Duodenal mucosa (tissue), 2 donors: Measurements from ENCODE around the gene VPS16.

Source experiments
- H3K27ac ChIP-seq: one replicate; pipeline ENCODE4 v1.7.0; 2013; ENCODE audit warnings: low read depth, low read length
- H3K27me3 ChIP-seq, 2 donors: one replicate each; pipeline ENCODE4 v1.7.0; 2013; ENCODE audit warnings: low read length in 2 of 2, control low read depth in 1 of 2; ENCODE audit not compliant: insufficient read depth in 2 of 2, control insufficient read depth in 1 of 2
- H3K36me3 ChIP-seq, 2 donors: one replicate each; pipeline ENCODE4 v1.7.0; 2013; ENCODE audit warnings: low read length in 2 of 2, control low read depth in 1 of 2; ENCODE audit not compliant: insufficient read depth in 2 of 2, control insufficient read depth in 1 of 2
- H3K4me1 ChIP-seq, 2 donors: one replicate each; pipeline ENCODE4 v1.7.0; 2013; ENCODE audit warnings: low read length in 2 of 2, control low read depth in 1 of 2; ENCODE audit not compliant: insufficient read depth in 2 of 2, control insufficient read depth in 1 of 2
- H3K4me3 ChIP-seq, 2 donors: one replicate each; pipeline ENCODE4 v1.7.0; 2013; ENCODE audit warnings: low read length in 2 of 2, low read depth in 1 of 2
- H3K9ac ChIP-seq, 2 donors: one replicate each; pipeline ENCODE4 v1.7.0; 2013; ENCODE audit warnings: low read length in 2 of 2, low read depth in 1 of 2
- H3K9me3 ChIP-seq, 2 donors: one replicate each; pipeline ENCODE4 v1.7.0; 2013; ENCODE audit warnings: low read length in 2 of 2, control low read depth in 1 of 2; ENCODE audit not compliant: control insufficient read depth in 1 of 2

VPS16 gene

GRCh38 chr20:2834401-2835110 lies 6.0 kb upstream of the VPS16 start:
- Histone ChIP-seq H3K9ac (no peak overlapping the region), H3K36me3 (peaks cover 0 to 3% of the 10 kb centered on the region in 2 donors), H3K9me3 (no peaks in the 10 kb centered on the region), H3K4me1 (peaks cover 3% of the 10 kb centered on the region in 2 donors), H3K27me3 (no peaks in the 10 kb centered on the region), H3K27ac (no peak overlapping the region), H3K4me3 (no peak overlapping the region)

GRCh38 chr20:2835331-2835796 lies 5.2 kb upstream of the VPS16 start:
- H3K36me3 ChIP-seq, result peaks cover 0 to 3% of the 10 kb centered on the region in 2 donors
- H3K9ac ChIP-seq, result no peak overlapping the region
- no peak overlapping the region for H3K4me3 ChIP-seq
- peaks cover 6 to 7% of the 10 kb centered on the region in 2 donors for H3K4me1 ChIP-seq
- H3K27ac ChIP-seq, result no peak overlapping the region
- no peaks in the 10 kb centered on the region for H3K9me3 ChIP-seq
- H3K27me3 ChIP-seq, result no peaks in the 10 kb centered on the region

GRCh38 chr20:2836035-2836434 lies 4.5 kb upstream of the VPS16 start:
- no peak overlapping the region for H3K27ac ChIP-seq

GRCh38 chr20:2837221-2837960 lies 3.2 kb upstream of the VPS16 start:
- Histone ChIP-seq H3K27ac (no peak overlapping the region), H3K27me3 (no peaks in the 10 kb centered on the region), H3K36me3 (peaks cover 0 to 3% of the 10 kb centered on the region in 2 donors), H3K4me3 (no peak overlapping the region), H3K4me1 (peaks cover 12 to 16% of the 10 kb centered on the region in 2 donors), H3K9me3 (no peaks in the 10 kb centered on the region), H3K9ac (no peak overlapping the region)

More at GRCh38 chr20:2836035-2836434, 4.5 kb upstream of the VPS16 start:
- Histone ChIP-seq H3K4me1 (peaks cover 6 to 7% of the 10 kb centered on the region in 2 donors), H3K4me3 (no peak overlapping the region), H3K36me3 (peaks cover 0 to 3% of the 10 kb centered on the region in 2 donors), H3K27me3 (no peaks in the 10 kb centered on the region), H3K9me3 (no peaks in the 10 kb centered on the region), H3K9ac (no peak overlapping the region)

GRCh38 chr20:2838170-2838797 lies 2.3 kb upstream of the VPS16 start:
- H3K4me3 ChIP-seq, result no peak overlapping the region
- H3K9ac ChIP-seq, result no peak overlapping the region
- H3K36me3 ChIP-seq, result peaks cover 0 to 3% of the 10 kb centered on the region in 2 donors
- H3K9me3 ChIP-seq, result no peaks in the 10 kb centered on the region
- H3K27me3 ChIP-seq, result no peaks in the 10 kb centered on the region
- H3K4me1 ChIP-seq, result peaks cover 12 to 16% of the 10 kb centered on the region in 2 donors
- no peak overlapping the region for H3K27ac ChIP-seq

- Histone ChIP-seq H3K27ac (no peak overlapping the region), H3K9me3 (no peaks in the 10 kb centered on the region), H3K4me1 (peaks cover 12 to 16% of the 10 kb centered on the region in 2 donors), H3K36me3 (peaks cover 0 to 3% of the 10 kb centered on the region in 2 donors), H3K9ac (no peak overlapping the region), H3K27me3 (no peaks in the 10 kb centered on the region), H3K4me3 (peak overlapping the region in 1 of 2 donors; percentile 91)
Measured at GRCh38 chr20:2838847-2839671, 1.5 kb upstream of the VPS16 start.

GRCh38 chr20:2839732-2840137 lies 810 bp upstream of the VPS16 start:
- peaks cover 12 to 16% of the 10 kb centered on the region in 2 donors for H3K4me1 ChIP-seq
- H3K9ac ChIP-seq, result no peak overlapping the region
- peaks cover 0 to 3% of the 10 kb centered on the region in 2 donors for H3K36me3 ChIP-seq
- H3K4me3 ChIP-seq, result peak overlapping the region; percentile 79 to 91
- H3K27me3 ChIP-seq, result no peaks in the 10 kb centered on the region
- no peak overlapping the region for H3K27ac ChIP-seq
- no peaks in the 10 kb centered on the region for H3K9me3 ChIP-seq

- Histone ChIP-seq H3K36me3 (peaks cover 0 to 3% of the 10 kb centered on the region in 2 donors), H3K27ac (peak overlapping the region; percentile 15), H3K9me3 (no peaks in the 10 kb centered on the region), H3K27me3 (no peaks in the 10 kb centered on the region), H3K4me1 (peaks cover 12 to 16% of the 10 kb centered on the region in 2 donors), H3K4me3 (peak overlapping the region; percentile 79 to 91), H3K9ac (peak overlapping the region; percentile 62 to 74)
Measured at GRCh38 chr20:2840967-2841531, 504 bp downstream of the VPS16 start.

- H3K9ac ChIP-seq, result no peak overlapping the region
- no peaks in the 10 kb centered on the region for H3K36me3 ChIP-seq
- H3K4me1 ChIP-seq, result peaks cover 6 to 9% of the 10 kb centered on the region in 2 donors
- no peaks in the 10 kb centered on the region for H3K9me3 ChIP-seq
- H3K27me3 ChIP-seq, result no peaks in the 10 kb centered on the region
- no peak overlapping the region for H3K4me3 ChIP-seq
- no peak overlapping the region for H3K27ac ChIP-seq
Measured at GRCh38 chr20:2845607-2846006, 5.1 kb downstream of the VPS16 start.
